Liver (tissue), 3 donors: ENCODE results near the gene CDKN1A.

Source experiments
- FOXA1 ChIP-seq: IDR thresholded peaks from 2 replicates; pipeline ENCODE4 v1.6.1; 2016; ENCODE audit warnings: antibody characterized with exemption
- GABPA ChIP-seq, 2 donors: IDR thresholded peaks in 1 of 2; conservative IDR thresholded peaks in 1 of 2; 2 replicates each; pipeline ENCODE4 v1.6.1; 2016; ENCODE audit warnings: antibody characterized with exemption in 2 of 2, mild to moderate bottlenecking in 1 of 2, moderate library complexity in 1 of 2
- HNF4G ChIP-seq: IDR thresholded peaks from 2 replicates; pipeline ENCODE4 v1.6.1; 2016; ENCODE audit warnings: antibody characterized with exemption
- JUND ChIP-seq, 2 donors: IDR thresholded peaks; 2 replicates each; pipeline ENCODE4 v1.6.1; 2016; ENCODE audit warnings: antibody characterized with exemption in 2 of 2
- NR2F2 ChIP-seq: IDR thresholded peaks from 2 replicates; pipeline ENCODE4 v1.6.1; 2016; ENCODE audit warnings: antibody characterized with exemption
- RAD21 ChIP-seq, 2 donors: IDR thresholded peaks; 2 replicates each; pipeline ENCODE4 v1.6.1; 2016; ENCODE audit warnings: antibody characterized with exemption in 2 of 2, mild to moderate bottlenecking in 2 of 2
- TAF1 ChIP-seq: conservative IDR thresholded peaks from 2 replicates; pipeline ENCODE4 v1.6.1; 2016; ENCODE audit warnings: antibody characterized with exemption, mild to moderate bottlenecking
- YY1 ChIP-seq: IDR thresholded peaks from 2 replicates; pipeline ENCODE4 v1.6.1; 2016; ENCODE audit warnings: antibody characterized with exemption, mild to moderate bottlenecking
- TF ChIP-seq, protein P1 (sequence below): IDR thresholded peaks from 2 replicates; pipeline ENCODE4 v1.6.1; 2016; ENCODE audit warnings: antibody characterized with exemption, mild to moderate bottlenecking
- TF ChIP-seq, protein P2 (sequence below): fragments of 150-350 bp; IDR thresholded peaks from 2 replicates; pipeline ENCODE4 v1.5.1; 2017; ENCODE audit warnings: improper control_type of control experiment, low read depth, low read length; ENCODE audit not compliant: missing input control
- TF ChIP-seq, protein P3 (sequence below): IDR thresholded peaks from 2 replicates; pipeline ENCODE4 v1.6.1; 2016; ENCODE audit warnings: antibody characterized with exemption
- donor health status: healthy.
- donor health status: healthy.

DNA sequence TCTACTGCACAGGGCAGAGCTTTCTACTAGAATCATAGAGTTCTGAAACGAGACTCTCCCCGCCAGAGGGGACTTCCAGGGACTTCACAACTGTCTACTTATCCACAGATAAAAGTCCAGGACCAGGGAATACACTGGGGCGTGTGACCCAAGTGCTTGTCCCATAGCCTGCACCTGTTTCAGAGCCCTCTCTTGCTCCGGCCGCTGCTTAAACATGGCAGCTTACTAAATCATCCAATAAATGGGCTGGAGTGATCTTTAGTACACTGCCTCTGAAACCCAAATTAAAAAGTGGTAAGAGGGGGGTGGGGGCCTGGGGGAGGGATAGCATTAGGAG, 10.2 kb downstream of the CDKN1A start:
- TF ChIP-seq, protein P1, sequence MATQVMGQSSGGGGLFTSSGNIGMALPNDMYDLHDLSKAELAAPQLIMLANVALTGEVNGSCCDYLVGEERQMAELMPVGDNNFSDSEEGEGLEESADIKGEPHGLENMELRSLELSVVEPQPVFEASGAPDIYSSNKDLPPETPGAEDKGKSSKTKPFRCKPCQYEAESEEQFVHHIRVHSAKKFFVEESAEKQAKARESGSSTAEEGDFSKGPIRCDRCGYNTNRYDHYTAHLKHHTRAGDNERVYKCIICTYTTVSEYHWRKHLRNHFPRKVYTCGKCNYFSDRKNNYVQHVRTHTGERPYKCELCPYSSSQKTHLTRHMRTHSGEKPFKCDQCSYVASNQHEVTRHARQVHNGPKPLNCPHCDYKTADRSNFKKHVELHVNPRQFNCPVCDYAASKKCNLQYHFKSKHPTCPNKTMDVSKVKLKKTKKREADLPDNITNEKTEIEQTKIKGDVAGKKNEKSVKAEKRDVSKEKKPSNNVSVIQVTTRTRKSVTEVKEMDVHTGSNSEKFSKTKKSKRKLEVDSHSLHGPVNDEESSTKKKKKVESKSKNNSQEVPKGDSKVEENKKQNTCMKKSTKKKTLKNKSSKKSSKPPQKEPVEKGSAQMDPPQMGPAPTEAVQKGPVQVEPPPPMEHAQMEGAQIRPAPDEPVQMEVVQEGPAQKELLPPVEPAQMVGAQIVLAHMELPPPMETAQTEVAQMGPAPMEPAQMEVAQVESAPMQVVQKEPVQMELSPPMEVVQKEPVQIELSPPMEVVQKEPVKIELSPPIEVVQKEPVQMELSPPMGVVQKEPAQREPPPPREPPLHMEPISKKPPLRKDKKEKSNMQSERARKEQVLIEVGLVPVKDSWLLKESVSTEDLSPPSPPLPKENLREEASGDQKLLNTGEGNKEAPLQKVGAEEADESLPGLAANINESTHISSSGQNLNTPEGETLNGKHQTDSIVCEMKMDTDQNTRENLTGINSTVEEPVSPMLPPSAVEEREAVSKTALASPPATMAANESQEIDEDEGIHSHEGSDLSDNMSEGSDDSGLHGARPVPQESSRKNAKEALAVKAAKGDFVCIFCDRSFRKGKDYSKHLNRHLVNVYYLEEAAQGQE: no peak
- TF ChIP-seq RAD21 (IDR thresholded peaks at IDR 0.05) (no peak), NR2F2 (no peak), TAF1 (no peak), HNF4G (no peak), GABPA (IDR thresholded peaks at IDR 0.05 in 1 of 2, conservative IDR thresholded peaks at IDR 0.05 in 1 of 2) (no peak), FOXA1 (no peak), YY1 (no peak), JUND (IDR thresholded peaks at IDR 0.05) (no peak)
- TF ChIP-seq, protein P2, sequence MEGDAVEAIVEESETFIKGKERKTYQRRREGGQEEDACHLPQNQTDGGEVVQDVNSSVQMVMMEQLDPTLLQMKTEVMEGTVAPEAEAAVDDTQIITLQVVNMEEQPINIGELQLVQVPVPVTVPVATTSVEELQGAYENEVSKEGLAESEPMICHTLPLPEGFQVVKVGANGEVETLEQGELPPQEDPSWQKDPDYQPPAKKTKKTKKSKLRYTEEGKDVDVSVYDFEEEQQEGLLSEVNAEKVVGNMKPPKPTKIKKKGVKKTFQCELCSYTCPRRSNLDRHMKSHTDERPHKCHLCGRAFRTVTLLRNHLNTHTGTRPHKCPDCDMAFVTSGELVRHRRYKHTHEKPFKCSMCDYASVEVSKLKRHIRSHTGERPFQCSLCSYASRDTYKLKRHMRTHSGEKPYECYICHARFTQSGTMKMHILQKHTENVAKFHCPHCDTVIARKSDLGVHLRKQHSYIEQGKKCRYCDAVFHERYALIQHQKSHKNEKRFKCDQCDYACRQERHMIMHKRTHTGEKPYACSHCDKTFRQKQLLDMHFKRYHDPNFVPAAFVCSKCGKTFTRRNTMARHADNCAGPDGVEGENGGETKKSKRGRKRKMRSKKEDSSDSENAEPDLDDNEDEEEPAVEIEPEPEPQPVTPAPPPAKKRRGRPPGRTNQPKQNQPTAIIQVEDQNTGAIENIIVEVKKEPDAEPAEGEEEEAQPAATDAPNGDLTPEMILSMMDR: no peak
- TF ChIP-seq, protein P3, sequence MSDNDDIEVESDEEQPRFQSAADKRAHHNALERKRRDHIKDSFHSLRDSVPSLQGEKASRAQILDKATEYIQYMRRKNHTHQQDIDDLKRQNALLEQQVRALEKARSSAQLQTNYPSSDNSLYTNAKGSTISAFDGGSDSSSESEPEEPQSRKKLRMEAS: no peak
